GM23338 (cell line): ENCODE data around the gene PPP1R10. TPM values are rescaled to one million over a fixed set of nuclear protein-coding genes. Genes with fewer than 3 reads are reported as not detected.

ENCODE experiments used
- ATAC-seq: fragments of 200-7000 bp; cut with Tn5 transposase; 3 replicates; pipeline ENCODE4 v1.9.1; 2020
- DNase-seq: peaks from one replicate; pipeline ENCODE4 v3.0.0-alpha.2; 2015; ENCODE audit warnings: low spot score
- H2AFZ ChIP-seq: fragments of 200-600 bp; sonication (generic); 2 replicates; pipeline ENCODE4 v1.8.0; 2016; ENCODE audit warnings: antibody characterized with exemption, mild to moderate bottlenecking, moderate library complexity
- H3F3A ChIP-seq: fragments of 200-600 bp; sonication (generic); replicated peaks from 2 replicates; pipeline ENCODE4 v1.8.0; 2017; ENCODE audit warnings: antibody characterized with exemption, mixed run types, low read depth
- H3K27ac ChIP-seq: fragments of 200-600 bp; sonication (generic); 2 replicates; pipeline ENCODE4 v1.6.1; 2016; ENCODE audit warnings: low read depth
- H3K27me3 ChIP-seq: fragments of 200-600 bp; sonication (generic); 2 replicates; pipeline ENCODE4 v1.8.0; 2016; ENCODE audit warnings: mild to moderate bottlenecking, mixed run types, moderate library complexity; ENCODE audit not compliant: insufficient read depth
- H3K36me3 ChIP-seq: fragments of 200-600 bp; sonication (generic); 2 replicates; pipeline ENCODE4 v1.8.0; 2016; ENCODE audit warnings: mild to moderate bottlenecking; ENCODE audit not compliant: insufficient read depth
- H3K4me1 ChIP-seq: fragments of 200-600 bp; sonication (generic); 2 replicates; pipeline ENCODE4 v1.8.0; 2016; ENCODE audit warnings: mild to moderate bottlenecking, moderate library complexity; ENCODE audit not compliant: insufficient read depth
- H3K4me2 ChIP-seq: fragments of 200-600 bp; sonication (generic); 2 replicates; pipeline ENCODE4 v1.7.1; 2017; ENCODE audit warnings: mixed run types
- H3K4me3 ChIP-seq: fragments of 200-600 bp; sonication (generic); 2 replicates; pipeline ENCODE4 v1.6.1; 2016; ENCODE audit warnings: mixed run types
- H3K79me2 ChIP-seq: fragments of 200-600 bp; sonication (generic); replicated peaks from 2 replicates; pipeline ENCODE4 v1.8.0; 2017; ENCODE audit warnings: mild to moderate bottlenecking; ENCODE audit not compliant: insufficient read depth
- H3K9me2 ChIP-seq: fragments of 200-600 bp; sonication (generic); 2 replicates; pipeline ENCODE4 v1.8.0; 2017; ENCODE audit not compliant: insufficient read depth
- H4K20me1 ChIP-seq: fragments of 200-600 bp; sonication (generic); replicated peaks from 2 replicates; pipeline ENCODE4 v1.8.0; 2017; ENCODE audit warnings: mild to moderate bottlenecking; ENCODE audit not compliant: insufficient read depth
- H3K27ac Mint-ChIP-seq: 2 replicates; pipeline ENCODE4 v1.8.0; 2020; ENCODE audit warnings: inconsistent platforms, mild to moderate bottlenecking, moderate library complexity, mixed read lengths
- H3K27me3 Mint-ChIP-seq: 3 replicates; pipeline ENCODE4 v1.8.0; 2022; ENCODE audit warnings: low read depth, mild to moderate bottlenecking, moderate library complexity, mixed read lengths, inconsistent platforms; ENCODE audit not compliant: insufficient read depth, poor library complexity
- H3K36me3 Mint-ChIP-seq: 3 replicates; pipeline ENCODE4 v1.8.0; 2021; ENCODE audit warnings: low read depth, mild to moderate bottlenecking, inconsistent platforms, moderate library complexity, mixed read lengths
- H3K4me1 Mint-ChIP-seq: 3 replicates; pipeline ENCODE4 v1.8.0; 2020; ENCODE audit warnings: mild to moderate bottlenecking, inconsistent platforms, mixed read lengths
- H3K4me3 Mint-ChIP-seq: 3 replicates; pipeline ENCODE4 v1.8.0; 2021; ENCODE audit warnings: moderate library complexity, mild to moderate bottlenecking, inconsistent platforms, mixed read lengths
- H3K9me3 Mint-ChIP-seq: 3 replicates; pipeline ENCODE4 v1.8.0; 2020; ENCODE audit warnings: moderate library complexity, mild to moderate bottlenecking, inconsistent platforms, mixed read lengths
- CREB1 ChIP-seq: fragments of 250-450 bp; sonication (Bioruptor Pico); IDR thresholded peaks from 2 replicates; pipeline ENCODE4 v1.5.0; 2020; ENCODE audit warnings: low read depth, mild to moderate bottlenecking, moderate library complexity
- EZH2 ChIP-seq: fragments of 200-600 bp; sonication (generic); IDR thresholded peaks from one replicate; pipeline ENCODE4 v1.8.0; 2017; ENCODE audit warnings: antibody characterized with exemption, mild to moderate bottlenecking, low read depth; ENCODE audit not compliant: unreplicated experiment
- EZH2phosphoT487 ChIP-seq: fragments of 200-600 bp; sonication (generic); IDR thresholded peaks from one replicate; pipeline ENCODE4 v1.8.1; 2018; ENCODE audit warnings: antibody characterized with exemption; ENCODE audit not compliant: unreplicated experiment
- JUNB ChIP-seq: IDR thresholded peaks from one replicate; pipeline ENCODE4 v1.6.1; 2016; ENCODE audit warnings: antibody characterized with exemption; ENCODE audit not compliant: unreplicated experiment
- NANOG ChIP-seq: IDR thresholded peaks from 2 replicates; pipeline ENCODE4 v1.6.1; 2016; ENCODE audit warnings: antibody characterized with exemption, borderline replicate concordance
- POLR2AphosphoS5 ChIP-seq: IDR thresholded peaks from 2 replicates; pipeline ENCODE4 v1.6.1; 2016; ENCODE audit warnings: antibody characterized with exemption, low read depth
- STAT1 ChIP-seq: IDR thresholded peaks from one replicate; pipeline ENCODE4 v1.6.1; 2016; ENCODE audit warnings: antibody characterized with exemption; ENCODE audit not compliant: unreplicated experiment
- ZNF114 ChIP-seq: fragments of 250-450 bp; sonication (Bioruptor Pico); IDR thresholded peaks from 2 replicates; pipeline ENCODE4 v1.5.0; 2020; ENCODE audit warnings: mild to moderate bottlenecking, moderate library complexity
- ZNF331 ChIP-seq: fragments of 250-450 bp; sonication (Bioruptor Pico); IDR thresholded peaks from 2 replicates; pipeline ENCODE4 v1.5.0; 2020; ENCODE audit warnings: low read depth, mild to moderate bottlenecking, moderate library complexity
- polyA plus RNA-seq: library from polyadenylated mRNA; unstranded; fragments of >200 nt; fragmentation: Nextera tagmentation; extraction: Ambion mirVana; gene quantifications from 2 replicates; pipeline ENCODE4 v1.2.1, GENCODE V29; 2016
- total RNA-seq: library from RNA; depleted of rRNA; stranded (reverse); fragments of >200 nt; shearing (Covaris generic); gene quantifications from 2 replicates; pipeline ENCODE4 v1.2.3, GENCODE V29; 2014
- TF ChIP-seq, protein P1 (sequence below): IDR thresholded peaks from one replicate; pipeline ENCODE4 v1.6.1; 2018; ENCODE audit warnings: antibody characterized with exemption; ENCODE audit not compliant: unreplicated experiment
- TF ChIP-seq, protein P2 (sequence below), 2 experiments: fragments of 200-600 bp in 1 of 2; sonication (generic) in 1 of 2; conservative IDR thresholded peaks; 2 replicates each; pipeline versions ENCODE4 v1.5.1 to v1.6.1; 2016 to 2017; ENCODE audit warnings: antibody characterized with exemption in 2 of 2, low read depth in 2 of 2, mild to moderate bottlenecking in 2 of 2, moderate library complexity in 1 of 2
- TF ChIP-seq, protein P3 (sequence below): IDR thresholded peaks from 2 replicates; pipeline ENCODE4 v1.6.1; 2016; ENCODE audit warnings: antibody characterized with exemption
- TF ChIP-seq, protein P4 (sequence below): fragments of 250-450 bp; sonication (Bioruptor Pico); IDR thresholded peaks from 2 replicates; pipeline ENCODE4 v1.5.0; 2020; ENCODE audit warnings: mild to moderate bottlenecking, moderate library complexity

The PPP1R10 gene
- total and polyA plus RNA-seq, 2 experiments from 2014 or later, result 41.3 to 42.9 TPM

- Histone ChIP-seq H3K27ac (no peak overlapping the region), H3K9me2 (no peaks in the 10 kb centered on the region), H3F3A (peaks cover 55% of the 10 kb centered on the region), H3K4me1 (no peaks in the 10 kb centered on the region), H3K4me2 (no peak overlapping the region), H3K36me3 (peaks cover 71% of the 10 kb centered on the region), H4K20me1 (peaks cover 35% of the 10 kb centered on the region), H2AFZ (no peak overlapping the region), H3K4me3 (no peak overlapping the region), H3K79me2 (peaks cover 6% of the 10 kb centered on the region; the same call in 1 of the 2 replicates), H3K27me3 (no peaks in the 10 kb centered on the region)
- no peaks in the 10 kb centered on the region; the same call in 2 of the 3 replicates for H3K4me1 Mint-ChIP-seq
- H3K27me3 Mint-ChIP-seq, result peaks cover 14% of the 10 kb centered on the region
- no peaks in the 10 kb centered on the region for H3K9me3 Mint-ChIP-seq
- no peak overlapping the region for H3K27ac Mint-ChIP-seq
- H3K36me3 Mint-ChIP-seq, result peaks cover 97% of the 10 kb centered on the region
- DNase-seq (no peak), ATAC-seq (no peak)
- no peak overlapping the region; the same call in 2 of the 3 replicates for H3K4me3 Mint-ChIP-seq
- TF ChIP-seq JUNB (no peak), ZNF114 (CRISPR knock-in tag) (no peak), EZH2 (no peak), NANOG (no peak), ZNF331 (CRISPR knock-in tag) (no peak), POLR2AphosphoS5 (no peak), STAT1 (no peak), CREB1 (CRISPR knock-in tag) (no peak), EZH2phosphoT487 (no peak)
- TF ChIP-seq, protein P1, sequence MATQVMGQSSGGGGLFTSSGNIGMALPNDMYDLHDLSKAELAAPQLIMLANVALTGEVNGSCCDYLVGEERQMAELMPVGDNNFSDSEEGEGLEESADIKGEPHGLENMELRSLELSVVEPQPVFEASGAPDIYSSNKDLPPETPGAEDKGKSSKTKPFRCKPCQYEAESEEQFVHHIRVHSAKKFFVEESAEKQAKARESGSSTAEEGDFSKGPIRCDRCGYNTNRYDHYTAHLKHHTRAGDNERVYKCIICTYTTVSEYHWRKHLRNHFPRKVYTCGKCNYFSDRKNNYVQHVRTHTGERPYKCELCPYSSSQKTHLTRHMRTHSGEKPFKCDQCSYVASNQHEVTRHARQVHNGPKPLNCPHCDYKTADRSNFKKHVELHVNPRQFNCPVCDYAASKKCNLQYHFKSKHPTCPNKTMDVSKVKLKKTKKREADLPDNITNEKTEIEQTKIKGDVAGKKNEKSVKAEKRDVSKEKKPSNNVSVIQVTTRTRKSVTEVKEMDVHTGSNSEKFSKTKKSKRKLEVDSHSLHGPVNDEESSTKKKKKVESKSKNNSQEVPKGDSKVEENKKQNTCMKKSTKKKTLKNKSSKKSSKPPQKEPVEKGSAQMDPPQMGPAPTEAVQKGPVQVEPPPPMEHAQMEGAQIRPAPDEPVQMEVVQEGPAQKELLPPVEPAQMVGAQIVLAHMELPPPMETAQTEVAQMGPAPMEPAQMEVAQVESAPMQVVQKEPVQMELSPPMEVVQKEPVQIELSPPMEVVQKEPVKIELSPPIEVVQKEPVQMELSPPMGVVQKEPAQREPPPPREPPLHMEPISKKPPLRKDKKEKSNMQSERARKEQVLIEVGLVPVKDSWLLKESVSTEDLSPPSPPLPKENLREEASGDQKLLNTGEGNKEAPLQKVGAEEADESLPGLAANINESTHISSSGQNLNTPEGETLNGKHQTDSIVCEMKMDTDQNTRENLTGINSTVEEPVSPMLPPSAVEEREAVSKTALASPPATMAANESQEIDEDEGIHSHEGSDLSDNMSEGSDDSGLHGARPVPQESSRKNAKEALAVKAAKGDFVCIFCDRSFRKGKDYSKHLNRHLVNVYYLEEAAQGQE, result no peak
- TF ChIP-seq, protein P2, sequence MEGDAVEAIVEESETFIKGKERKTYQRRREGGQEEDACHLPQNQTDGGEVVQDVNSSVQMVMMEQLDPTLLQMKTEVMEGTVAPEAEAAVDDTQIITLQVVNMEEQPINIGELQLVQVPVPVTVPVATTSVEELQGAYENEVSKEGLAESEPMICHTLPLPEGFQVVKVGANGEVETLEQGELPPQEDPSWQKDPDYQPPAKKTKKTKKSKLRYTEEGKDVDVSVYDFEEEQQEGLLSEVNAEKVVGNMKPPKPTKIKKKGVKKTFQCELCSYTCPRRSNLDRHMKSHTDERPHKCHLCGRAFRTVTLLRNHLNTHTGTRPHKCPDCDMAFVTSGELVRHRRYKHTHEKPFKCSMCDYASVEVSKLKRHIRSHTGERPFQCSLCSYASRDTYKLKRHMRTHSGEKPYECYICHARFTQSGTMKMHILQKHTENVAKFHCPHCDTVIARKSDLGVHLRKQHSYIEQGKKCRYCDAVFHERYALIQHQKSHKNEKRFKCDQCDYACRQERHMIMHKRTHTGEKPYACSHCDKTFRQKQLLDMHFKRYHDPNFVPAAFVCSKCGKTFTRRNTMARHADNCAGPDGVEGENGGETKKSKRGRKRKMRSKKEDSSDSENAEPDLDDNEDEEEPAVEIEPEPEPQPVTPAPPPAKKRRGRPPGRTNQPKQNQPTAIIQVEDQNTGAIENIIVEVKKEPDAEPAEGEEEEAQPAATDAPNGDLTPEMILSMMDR (conservative IDR thresholded peaks at IDR 0.05; ENCODE audit: low read depth in 2 of 2), result no peak
- TF ChIP-seq, protein P3, sequence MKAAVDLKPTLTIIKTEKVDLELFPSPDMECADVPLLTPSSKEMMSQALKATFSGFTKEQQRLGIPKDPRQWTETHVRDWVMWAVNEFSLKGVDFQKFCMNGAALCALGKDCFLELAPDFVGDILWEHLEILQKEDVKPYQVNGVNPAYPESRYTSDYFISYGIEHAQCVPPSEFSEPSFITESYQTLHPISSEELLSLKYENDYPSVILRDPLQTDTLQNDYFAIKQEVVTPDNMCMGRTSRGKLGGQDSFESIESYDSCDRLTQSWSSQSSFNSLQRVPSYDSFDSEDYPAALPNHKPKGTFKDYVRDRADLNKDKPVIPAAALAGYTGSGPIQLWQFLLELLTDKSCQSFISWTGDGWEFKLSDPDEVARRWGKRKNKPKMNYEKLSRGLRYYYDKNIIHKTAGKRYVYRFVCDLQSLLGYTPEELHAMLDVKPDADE, result no peak
- TF ChIP-seq, protein P4, sequence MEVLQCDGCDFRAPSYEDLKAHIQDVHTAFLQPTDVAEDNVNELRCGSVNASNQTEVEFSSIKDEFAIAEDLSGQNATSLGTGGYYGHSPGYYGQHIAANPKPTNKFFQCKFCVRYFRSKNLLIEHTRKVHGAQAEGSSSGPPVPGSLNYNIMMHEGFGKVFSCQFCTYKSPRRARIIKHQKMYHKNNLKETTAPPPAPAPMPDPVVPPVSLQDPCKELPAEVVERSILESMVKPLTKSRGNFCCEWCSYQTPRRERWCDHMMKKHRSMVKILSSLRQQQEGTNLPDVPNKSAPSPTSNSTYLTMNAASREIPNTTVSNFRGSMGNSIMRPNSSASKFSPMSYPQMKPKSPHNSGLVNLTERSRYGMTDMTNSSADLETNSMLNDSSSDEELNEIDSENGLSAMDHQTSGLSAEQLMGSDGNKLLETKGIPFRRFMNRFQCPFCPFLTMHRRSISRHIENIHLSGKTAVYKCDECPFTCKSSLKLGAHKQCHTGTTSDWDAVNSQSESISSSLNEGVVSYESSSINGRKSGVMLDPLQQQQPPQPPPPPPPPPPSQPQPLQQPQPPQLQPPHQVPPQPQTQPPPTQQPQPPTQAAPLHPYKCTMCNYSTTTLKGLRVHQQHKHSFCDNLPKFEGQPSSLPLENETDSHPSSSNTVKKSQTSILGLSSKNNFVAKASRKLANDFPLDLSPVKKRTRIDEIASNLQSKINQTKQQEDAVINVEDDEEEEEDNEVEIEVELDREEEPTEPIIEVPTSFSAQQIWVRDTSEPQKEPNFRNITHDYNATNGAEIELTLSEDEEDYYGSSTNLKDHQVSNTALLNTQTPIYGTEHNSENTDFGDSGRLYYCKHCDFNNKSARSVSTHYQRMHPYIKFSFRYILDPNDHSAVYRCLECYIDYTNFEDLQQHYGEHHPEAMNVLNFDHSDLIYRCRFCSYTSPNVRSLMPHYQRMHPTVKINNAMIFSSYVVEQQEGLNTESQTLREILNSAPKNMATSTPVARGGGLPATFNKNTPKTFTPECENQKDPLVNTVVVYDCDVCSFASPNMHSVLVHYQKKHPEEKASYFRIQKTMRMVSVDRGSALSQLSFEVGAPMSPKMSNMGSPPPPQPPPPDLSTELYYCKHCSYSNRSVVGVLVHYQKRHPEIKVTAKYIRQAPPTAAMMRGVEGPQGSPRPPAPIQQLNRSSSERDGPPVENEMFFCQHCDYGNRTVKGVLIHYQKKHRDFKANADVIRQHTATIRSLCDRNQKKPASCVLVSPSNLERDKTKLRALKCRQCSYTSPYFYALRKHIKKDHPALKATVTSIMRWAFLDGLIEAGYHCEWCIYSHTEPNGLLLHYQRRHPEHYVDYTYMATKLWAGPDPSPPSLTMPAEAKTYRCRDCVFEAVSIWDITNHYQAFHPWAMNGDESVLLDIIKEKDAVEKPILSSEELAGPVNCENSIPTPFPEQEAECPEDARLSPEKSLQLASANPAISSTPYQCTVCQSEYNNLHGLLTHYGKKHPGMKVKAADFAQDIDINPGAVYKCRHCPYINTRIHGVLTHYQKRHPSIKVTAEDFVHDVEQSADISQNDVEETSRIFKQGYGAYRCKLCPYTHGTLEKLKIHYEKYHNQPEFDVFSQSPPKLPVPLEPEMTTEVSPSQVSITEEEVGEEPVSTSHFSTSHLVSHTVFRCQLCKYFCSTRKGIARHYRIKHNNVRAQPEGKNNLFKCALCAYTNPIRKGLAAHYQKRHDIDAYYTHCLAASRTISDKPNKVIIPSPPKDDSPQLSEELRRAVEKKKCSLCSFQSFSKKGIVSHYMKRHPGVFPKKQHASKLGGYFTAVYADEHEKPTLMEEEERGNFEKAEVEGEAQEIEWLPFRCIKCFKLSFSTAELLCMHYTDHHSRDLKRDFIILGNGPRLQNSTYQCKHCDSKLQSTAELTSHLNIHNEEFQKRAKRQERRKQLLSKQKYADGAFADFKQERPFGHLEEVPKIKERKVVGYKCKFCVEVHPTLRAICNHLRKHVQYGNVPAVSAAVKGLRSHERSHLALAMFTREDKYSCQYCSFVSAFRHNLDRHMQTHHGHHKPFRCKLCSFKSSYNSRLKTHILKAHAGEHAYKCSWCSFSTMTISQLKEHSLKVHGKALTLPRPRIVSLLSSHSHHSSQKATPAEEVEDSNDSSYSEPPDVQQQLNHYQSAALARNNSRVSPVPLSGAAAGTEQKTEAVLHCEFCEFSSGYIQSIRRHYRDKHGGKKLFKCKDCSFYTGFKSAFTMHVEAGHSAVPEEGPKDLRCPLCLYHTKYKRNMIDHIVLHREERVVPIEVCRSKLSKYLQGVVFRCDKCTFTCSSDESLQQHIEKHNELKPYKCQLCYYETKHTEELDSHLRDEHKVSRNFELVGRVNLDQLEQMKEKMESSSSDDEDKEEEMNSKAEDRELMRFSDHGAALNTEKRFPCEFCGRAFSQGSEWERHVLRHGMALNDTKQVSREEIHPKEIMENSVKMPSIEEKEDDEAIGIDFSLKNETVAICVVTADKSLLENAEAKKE (CRISPR knock-in tag), result no peak
Observed at GRCh38 chr6:30603961-30604360, 13.1 kb downstream of the PPP1R10 start.
